Heart right ventricle (tissue), 16 donors: ENCODE measurements around the gene HPSE. TPM values are rescaled to one million over a fixed set of nuclear protein-coding genes. Genes with fewer than 3 reads are reported as not detected.

Source experiments
- ATAC-seq, 8 donors: fragments of 200-7000 bp; cut with Tn5 transposase; one replicate each; pipeline ENCODE4 v1.9.1; 2020; ENCODE audit warnings: mild to moderate bottlenecking in 8 of 8, moderate library complexity in 8 of 8, moderate number of reproducible peaks in 1 of 8
- DNase-seq, 2 donors: peaks; one replicate each; pipeline ENCODE4 v3.0.0-alpha.2; 2020
- H3K27ac ChIP-seq, 10 donors: fragments of 200-600 bp; sonication (generic) in 2 of 10; one replicate each; pipeline versions ENCODE4 v1.5.0 to v1.8.0; 2020 to 2022; ENCODE audit warnings: mild to moderate bottlenecking in 3 of 10
- H3K27me3 ChIP-seq, 7 donors: fragments of 200-600 bp; one replicate each; pipeline ENCODE4 v1.8.0; 2021 to 2022; ENCODE audit warnings: mild to moderate bottlenecking in 2 of 7
- H3K36me3 ChIP-seq, 9 donors: fragments of 200-600 bp; sonication (generic) in 1 of 9; one replicate each; pipeline versions ENCODE4 v1.5.0 to v1.8.0; 2020 to 2022; ENCODE audit warnings: mild to moderate bottlenecking in 2 of 9
- H3K4me1 ChIP-seq, 9 donors: fragments of 200-600 bp; sonication (generic) in 1 of 9; one replicate each; pipeline versions ENCODE4 v1.5.0 to v1.8.0; 2020 to 2022; ENCODE audit warnings: mild to moderate bottlenecking in 4 of 9
- H3K4me3 ChIP-seq, 10 donors: fragments of 200-600 bp; sonication (generic) in 2 of 10; one replicate each; pipeline versions ENCODE4 v1.5.0 to v1.8.0; 2020 to 2022; ENCODE audit warnings: mild to moderate bottlenecking in 7 of 10, moderate library complexity in 2 of 10
- H3K9me3 ChIP-seq, 11 donors: fragments of 200-600 bp in 10 of 11; sonication (generic) in 2 of 11; one replicate each; pipeline versions ENCODE4 v1.5.0 to v1.8.0; 2013 to 2022; ENCODE audit warnings: mild to moderate bottlenecking in 2 of 11, control low read depth in 1 of 11, moderate library complexity in 1 of 11
- WGBS, 2 donors: extraction: QIAGEN DNeasy Blood & Tissue Kit; methylation state at CpG; one replicate each; pipeline ENCODE4 v1.1.7; 2013; ENCODE audit warnings: inconsistent platforms in 1 of 2; 5-methylcytosine and 5-hydroxymethylcytosine counted together
- intact Hi-C, 10 donors: fragments of 100-400 bp; cut with DNase I; formaldehyde crosslinking; loops; one replicate each; pipeline versions ENCODE4 v1.11.1 to v1.14.2; 2022
- polyA plus RNA-seq, 2 donors: library from polyadenylated mRNA; stranded (reverse); fragments of 200-250 nt; gene quantifications; one replicate each; pipeline ENCODE4 v1.2.3, GENCODE V29; 2013
- total RNA-seq, 10 donors: library from RNA; stranded (reverse); fragmentation: NEBNext Ultra II Directional in 3 of 10; extraction: Animal tissue kit (Norgen Biotek cat#: 25700) in 3 of 10; gene quantifications; one replicate each; pipeline versions ENCODE4 v1.2.1 to v1.2.4, GENCODE V29; 2021 to 2023
- TF ChIP-seq, protein P1 (sequence below), 9 donors: fragments of 200-600 bp; sonication (generic) in 2 of 9; IDR thresholded peaks; one replicate each; pipeline versions ENCODE4 v1.5.0 to v1.8.0; 2021 to 2022; ENCODE audit warnings: antibody characterized with exemption in 9 of 9, mild to moderate bottlenecking in 5 of 9, moderate library complexity in 1 of 9
- donor health status: Arrhythmogenic right ventricular cardiomyopathy.
- donor health status: ischemic (EF 13 %, LVEDD 7.1; RV severe dilation, severe dysfunction).
- donor health status: healthy with polysubstance abuse.
- donor health status: DM: no; HTN: yes; CAD: no.
- donor health status: DM: no; HTN: no; CAD: no.
- donor health status: ischemic (EF 25% LVEDD 6.9; RV normal size, moderate dysfunction).
- donor health status: ischemic (EF 25% LVEDD 5.7; RV mildly dilated, moderate dysfunction).
- donor health status: healthy.
- donor health status: DM: yes; HTN: yes; CAD: no.
- donor health status: Ischemic cardiomyopathy.
- donor health status: ischemic (EF 35%, LVEDD 5.7; RV mildly dilated, moderate dysfunction).
- donor health status: nonischemic (EF 11% LVEDD 7.7; RV severe dilation, severe dysfunction).
- donor health status: DM: yes; HTN: yes; CAD: no.
- donor health status: PGD.
- donor health status: ischemic (EF 29% LVEDD 5.4; RV normal size, mild dysfunction).
- donor health status: nonischemic (EF 23%, LVEDD 6.1; RV moderate dilation, normal function).

The HPSE gene
- total and polyA plus RNA-seq, 12 donors: 0.15 to 2.4 (median 0.39) TPM

DNA sequence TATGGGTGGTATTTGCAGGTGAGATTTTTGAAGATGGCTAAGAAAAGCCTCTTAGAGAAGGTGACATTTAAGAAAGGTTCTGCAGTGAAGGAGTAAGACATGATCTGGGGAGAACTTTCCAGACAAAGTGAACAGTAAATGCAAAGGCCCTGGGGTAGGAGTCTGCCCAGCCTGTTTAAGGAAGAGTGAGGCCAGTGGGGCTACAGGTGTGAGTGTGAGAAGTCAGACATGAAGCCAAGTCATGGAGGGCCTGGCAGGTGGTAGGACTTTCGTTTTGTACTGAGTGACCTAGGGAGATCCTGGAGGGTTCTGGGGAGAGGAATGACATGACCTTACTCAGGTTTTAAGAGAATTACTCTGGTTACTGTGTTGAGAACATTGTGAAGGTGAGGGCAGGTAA is 71.5 kb downstream of the HPSE start:
- H3K9me3 ChIP-seq: no peaks in the 10 kb centered on the region
- H3K27ac ChIP-seq: no peak overlapping the region
- TF ChIP-seq, protein P1, sequence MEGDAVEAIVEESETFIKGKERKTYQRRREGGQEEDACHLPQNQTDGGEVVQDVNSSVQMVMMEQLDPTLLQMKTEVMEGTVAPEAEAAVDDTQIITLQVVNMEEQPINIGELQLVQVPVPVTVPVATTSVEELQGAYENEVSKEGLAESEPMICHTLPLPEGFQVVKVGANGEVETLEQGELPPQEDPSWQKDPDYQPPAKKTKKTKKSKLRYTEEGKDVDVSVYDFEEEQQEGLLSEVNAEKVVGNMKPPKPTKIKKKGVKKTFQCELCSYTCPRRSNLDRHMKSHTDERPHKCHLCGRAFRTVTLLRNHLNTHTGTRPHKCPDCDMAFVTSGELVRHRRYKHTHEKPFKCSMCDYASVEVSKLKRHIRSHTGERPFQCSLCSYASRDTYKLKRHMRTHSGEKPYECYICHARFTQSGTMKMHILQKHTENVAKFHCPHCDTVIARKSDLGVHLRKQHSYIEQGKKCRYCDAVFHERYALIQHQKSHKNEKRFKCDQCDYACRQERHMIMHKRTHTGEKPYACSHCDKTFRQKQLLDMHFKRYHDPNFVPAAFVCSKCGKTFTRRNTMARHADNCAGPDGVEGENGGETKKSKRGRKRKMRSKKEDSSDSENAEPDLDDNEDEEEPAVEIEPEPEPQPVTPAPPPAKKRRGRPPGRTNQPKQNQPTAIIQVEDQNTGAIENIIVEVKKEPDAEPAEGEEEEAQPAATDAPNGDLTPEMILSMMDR (IDR thresholded peaks at IDR 0.05): no peak
- no peak for ATAC-seq
- H3K27me3 ChIP-seq: no peaks in the 10 kb centered on the region
- no peak for DNase-seq
- peaks cover 0 to 72% (median 0%) of the 10 kb centered on the region in 9 donors for H3K36me3 ChIP-seq
- WGBS, 2 donors: 81% methylated on average over 1 of the region's 1 CpG
- H3K4me3 ChIP-seq: no peak overlapping the region
- intact Hi-C loops: loop anchor here in 5 of 10 donors (5.0 kb wide), 2 partner anchors 191 to 801 kb away; no protein-coding TSS in a partner anchor
- peaks cover 0 to 31% (median 5%) of the 10 kb centered on the region in 9 donors for H3K4me1 ChIP-seq

DNA sequence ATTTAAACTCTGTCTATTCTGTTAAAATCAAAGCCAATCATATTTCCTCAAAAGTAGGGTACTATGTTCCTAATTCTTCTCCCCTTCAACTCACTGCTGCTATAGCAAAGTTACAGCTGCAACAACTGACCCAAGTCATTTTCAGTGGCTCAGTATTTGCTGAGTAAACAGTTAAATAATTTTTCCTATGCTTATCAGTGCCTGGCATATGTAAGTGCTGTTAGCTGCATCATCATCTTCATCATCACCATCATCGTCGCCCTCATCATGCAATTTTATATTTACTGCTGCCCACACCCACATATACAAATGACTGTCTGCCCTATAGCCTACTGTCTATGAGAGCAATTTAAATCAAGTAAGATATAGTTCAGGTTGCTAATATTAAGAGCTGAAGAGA is 72.0 kb downstream of the HPSE start:
- TF ChIP-seq, protein P1 (IDR thresholded peaks at IDR 0.05): no peak
- Histone ChIP-seq H3K4me3 (no peak overlapping the region), H3K27me3 (no peaks in the 10 kb centered on the region), H3K9me3 (no peaks in the 10 kb centered on the region), H3K36me3 (peaks cover 0 to 68% (median 0%) of the 10 kb centered on the region in 9 donors), H3K4me1 (peaks cover 0 to 27% (median 5%) of the 10 kb centered on the region in 9 donors), H3K27ac (no peak overlapping the region)
- intact Hi-C loops: loop anchor here in 5 of 10 donors (5.0 kb wide), 2 partner anchors 190 to 800 kb away; no protein-coding TSS in a partner anchor
- no peak for ATAC-seq
- DNase-seq: no peak
- 87 to 90% methylated on average over 2 of the region's 2 CpGs for WGBS, 2 donors

GRCh38 chr4:83261307-83261706 is 73.3 kb downstream of the HPSE start:
- no peak for ATAC-seq

GRCh38 chr4:83259586-83259985 is 75.1 kb downstream of the HPSE start:
- intact Hi-C loops: loop anchor here in 5 of 10 donors (5.0 to 10.0 kb wide), 2 partner anchors 185 to 797 kb away; no protein-coding TSS in a partner anchor
- Histone ChIP-seq H3K4me1 (peaks cover 0 to 33% (median 9%) of the 10 kb centered on the region in 9 donors), H3K27me3 (no peaks in the 10 kb centered on the region), H3K36me3 (peaks cover 0 to 38% (median 0%) of the 10 kb centered on the region in 9 donors), H3K9me3 (no peaks in the 10 kb centered on the region), H3K4me3 (no peak overlapping the region), H3K27ac (no peak overlapping the region)
- TF ChIP-seq, protein P1 (IDR thresholded peaks at IDR 0.05): no peak
- ATAC-seq (peak in 4 of 8 donors; percentile 44 to 81 (median 80)), DNase-seq (no peak)
- WGBS, 2 donors: 95 to 98% methylated on average over 1 of the region's 1 CpG

More at GRCh38 chr4:83261307-83261706, 73.3 kb downstream of the HPSE start:
- intact Hi-C loops: loop anchor here in 6 of 10 donors (2.0 to 5.0 kb wide), 4 partner anchors 187 to 799 kb away; no protein-coding TSS in a partner anchor
- Histone ChIP-seq H3K4me1 (peaks cover 0 to 22% (median 5%) of the 10 kb centered on the region in 9 donors), H3K4me3 (no peak overlapping the region), H3K27me3 (no peaks in the 10 kb centered on the region), H3K36me3 (peaks cover 0 to 55% (median 0%) of the 10 kb centered on the region in 9 donors), H3K9me3 (no peaks in the 10 kb centered on the region), H3K27ac (no peak overlapping the region)
- no peak for DNase-seq
- TF ChIP-seq, protein P1 (IDR thresholded peaks at IDR 0.05): no peak
- WGBS, 2 donors: 95 to 96% methylated on average over 5 of the region's 5 CpGs
